GM23248 (cell line): Measurements from ENCODE around the gene SLITRK1.

Experiments used
- EZH2 ChIP-seq: fragments of 200-600 bp; sonication (generic); IDR thresholded peaks from 2 replicates; pipeline ENCODE4 v1.6.1; 2018; ENCODE audit warnings: antibody characterized with exemption, mild to moderate bottlenecking; ENCODE audit not compliant: insufficient read depth, poor library complexity, severe bottlenecking
- EZH2phosphoT487 ChIP-seq: fragments of 200-600 bp; sonication (generic); IDR thresholded peaks from 2 replicates; pipeline ENCODE4 v1.6.1; 2018; ENCODE audit warnings: antibody characterized with exemption, moderate library complexity, mild to moderate bottlenecking, low read depth; ENCODE audit not compliant: insufficient read depth

DNA sequence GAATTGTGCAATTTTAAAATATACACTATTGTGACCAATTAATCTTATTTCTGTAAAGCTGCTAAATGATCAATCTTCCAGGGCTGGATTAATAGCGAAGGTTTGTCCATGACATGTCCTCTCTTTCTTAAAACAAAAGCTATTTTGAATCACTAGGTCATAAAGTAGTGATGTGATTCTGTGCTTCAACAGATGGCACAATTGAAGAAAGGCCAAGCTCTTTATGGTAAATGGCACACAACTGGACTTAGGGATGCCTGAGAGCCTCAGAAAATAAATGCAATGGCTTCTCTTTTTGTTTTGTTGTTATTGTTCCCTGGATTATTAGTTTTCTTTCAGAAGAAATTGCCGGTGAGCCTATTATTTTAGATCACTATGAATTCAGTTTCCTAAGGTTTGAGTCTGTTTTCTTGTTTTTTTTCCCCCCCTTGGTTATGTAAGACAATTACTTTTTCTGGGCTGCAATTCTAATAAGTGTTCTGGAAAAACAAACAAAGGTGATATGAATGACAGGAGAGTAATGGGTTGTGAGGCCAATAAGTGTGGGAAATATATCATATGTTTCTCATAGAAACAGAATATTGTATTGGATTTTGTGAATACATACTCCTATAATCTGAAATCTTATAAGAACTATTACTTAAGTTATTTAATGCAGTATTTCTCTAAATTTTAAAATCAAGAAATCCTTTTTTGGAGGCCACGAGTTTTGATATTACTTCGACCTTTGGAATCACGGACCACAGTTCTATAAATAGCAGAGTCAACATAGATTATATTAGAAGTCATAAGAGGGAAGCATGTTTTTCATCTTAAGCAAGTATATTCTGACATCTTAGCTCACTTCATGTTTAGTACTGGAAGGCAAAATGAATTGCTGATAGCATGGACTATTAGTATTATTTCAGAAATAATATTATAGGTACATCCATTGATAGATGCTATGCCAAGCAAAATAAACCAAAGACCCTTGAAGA is 16.8 kb downstream of the SLITRK1 start:
- TF ChIP-seq EZH2: no peak
- TF ChIP-seq EZH2phosphoT487: no peak
